OCI-LY3 (cell line): ENCODE results near the gene HTR2A.

Experiments
- H2AFZ ChIP-seq: fragments of 200-600, 300-600 bp; shearing (Covaris generic); 2 replicates; pipeline ENCODE4 v1.6.0; 2014; ENCODE audit warnings: antibody characterized with exemption, low read depth, low read length
- H3K27ac ChIP-seq: fragments of 200-600, 300-600 bp; sonication (generic); 2 replicates; pipeline ENCODE4 v1.5.1; 2014; ENCODE audit warnings: mild to moderate bottlenecking, low read length, moderate library complexity, mixed read lengths
- H3K27me3 ChIP-seq: fragments of 200-600, 300-600 bp; sonication (generic); 2 replicates; pipeline ENCODE4 v1.6.1; 2014; ENCODE audit warnings: low read depth, low read length, mixed read lengths
- H3K36me3 ChIP-seq: fragments of 200-600, 300-600 bp; sonication (generic); replicated peaks from 2 replicates; pipeline ENCODE3; 2014; ENCODE audit warnings: low read depth, low read length, mixed read lengths
- H3K4me1 ChIP-seq: fragments of 300-600, 200-600 bp; sonication (generic); 2 replicates; pipeline ENCODE4 v1.6.1; 2014; ENCODE audit warnings: low read length, mixed read lengths
- H3K4me2 ChIP-seq: fragments of 200-600, 300-600 bp; sonication (generic); 2 replicates; pipeline ENCODE4 v1.6.1; 2014; ENCODE audit warnings: low read length, mixed read lengths
- H3K4me3 ChIP-seq: fragments of 300-600, 200-600 bp; sonication (generic); 2 replicates; pipeline ENCODE4 v1.5.1; 2014; ENCODE audit warnings: antibody characterized with exemption, mild to moderate bottlenecking, low read length, moderate library complexity
- H3K79me2 ChIP-seq: fragments of 300-600, 200-600 bp; shearing (Covaris generic); 2 replicates; pipeline ENCODE4 v1.6.1; 2014; ENCODE audit warnings: mild to moderate bottlenecking, low read length, mixed read lengths
- H3K9ac ChIP-seq: fragments of 300-600, 200-600 bp; shearing (Covaris generic); 2 replicates; pipeline ENCODE4 v1.6.0; 2014; ENCODE audit warnings: mild to moderate bottlenecking, low read length, moderate library complexity
- H3K9me3 ChIP-seq: fragments of 200-600, 300-600 bp; shearing (Covaris generic); 2 replicates; pipeline ENCODE4 v1.6.1; 2014; ENCODE audit warnings: low read length, mixed read lengths; ENCODE audit not compliant: insufficient read depth
- H4K20me1 ChIP-seq: fragments of 200-600, 300-600 bp; sonication (generic); 2 replicates; pipeline ENCODE4 v1.6.1; 2016; ENCODE audit warnings: low read length, mixed read lengths; ENCODE audit not compliant: insufficient read depth
- EZH2phosphoT487 ChIP-seq: fragments of 200-600 bp; shearing (Covaris generic); IDR thresholded peaks from 2 replicates; pipeline ENCODE4 v1.6.1; 2018; ENCODE audit warnings: antibody characterized with exemption, mixed run types, low read depth
- TF ChIP-seq, protein P1 (sequence below): fragments of 200-600, 300-600 bp; sonication (generic); IDR thresholded peaks from 2 replicates; pipeline ENCODE4 v1.5.1; 2014; ENCODE audit warnings: antibody characterized with exemption, low read length, low read depth

HTR2A gene

DNA sequence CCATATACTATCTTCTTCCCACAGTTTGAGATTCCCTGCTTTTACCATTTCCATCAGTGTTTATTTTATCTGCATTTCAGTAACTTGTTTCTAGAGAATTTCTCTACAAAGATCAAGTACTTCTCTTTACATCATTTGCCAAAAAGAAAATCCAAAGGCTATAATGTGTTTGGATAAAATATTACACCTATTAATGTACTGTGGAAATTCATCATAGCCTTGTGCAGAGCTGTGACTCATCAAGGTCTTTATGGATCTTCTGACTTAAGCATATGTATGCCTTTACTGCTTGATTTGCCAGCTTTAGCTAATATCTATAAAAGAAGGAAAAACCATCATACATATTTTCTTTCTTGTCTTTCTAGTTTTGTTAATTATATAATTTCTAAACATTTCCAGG is 9.6 kb upstream of the HTR2A start:
- H3K4me2 ChIP-seq, result no peak overlapping the region
- no peaks in the 10 kb centered on the region for H4K20me1 ChIP-seq
- H3K36me3 ChIP-seq, result no peaks in the 10 kb centered on the region
- H3K27ac ChIP-seq, result no peak overlapping the region
- H2AFZ ChIP-seq, result no peak overlapping the region
- no peak for TF ChIP-seq EZH2phosphoT487
- TF ChIP-seq, protein P1, sequence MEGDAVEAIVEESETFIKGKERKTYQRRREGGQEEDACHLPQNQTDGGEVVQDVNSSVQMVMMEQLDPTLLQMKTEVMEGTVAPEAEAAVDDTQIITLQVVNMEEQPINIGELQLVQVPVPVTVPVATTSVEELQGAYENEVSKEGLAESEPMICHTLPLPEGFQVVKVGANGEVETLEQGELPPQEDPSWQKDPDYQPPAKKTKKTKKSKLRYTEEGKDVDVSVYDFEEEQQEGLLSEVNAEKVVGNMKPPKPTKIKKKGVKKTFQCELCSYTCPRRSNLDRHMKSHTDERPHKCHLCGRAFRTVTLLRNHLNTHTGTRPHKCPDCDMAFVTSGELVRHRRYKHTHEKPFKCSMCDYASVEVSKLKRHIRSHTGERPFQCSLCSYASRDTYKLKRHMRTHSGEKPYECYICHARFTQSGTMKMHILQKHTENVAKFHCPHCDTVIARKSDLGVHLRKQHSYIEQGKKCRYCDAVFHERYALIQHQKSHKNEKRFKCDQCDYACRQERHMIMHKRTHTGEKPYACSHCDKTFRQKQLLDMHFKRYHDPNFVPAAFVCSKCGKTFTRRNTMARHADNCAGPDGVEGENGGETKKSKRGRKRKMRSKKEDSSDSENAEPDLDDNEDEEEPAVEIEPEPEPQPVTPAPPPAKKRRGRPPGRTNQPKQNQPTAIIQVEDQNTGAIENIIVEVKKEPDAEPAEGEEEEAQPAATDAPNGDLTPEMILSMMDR, result no peak
- no peak overlapping the region for H3K9ac ChIP-seq
- no peaks in the 10 kb centered on the region for H3K9me3 ChIP-seq
- H3K4me3 ChIP-seq, result no peak overlapping the region
- H3K27me3 ChIP-seq, result peaks cover 19% of the 10 kb centered on the region; the same call in 1 of the 2 replicates
- H3K79me2 ChIP-seq, result no peaks in the 10 kb centered on the region
- peaks cover 13% of the 10 kb centered on the region for H3K4me1 ChIP-seq

DNA sequence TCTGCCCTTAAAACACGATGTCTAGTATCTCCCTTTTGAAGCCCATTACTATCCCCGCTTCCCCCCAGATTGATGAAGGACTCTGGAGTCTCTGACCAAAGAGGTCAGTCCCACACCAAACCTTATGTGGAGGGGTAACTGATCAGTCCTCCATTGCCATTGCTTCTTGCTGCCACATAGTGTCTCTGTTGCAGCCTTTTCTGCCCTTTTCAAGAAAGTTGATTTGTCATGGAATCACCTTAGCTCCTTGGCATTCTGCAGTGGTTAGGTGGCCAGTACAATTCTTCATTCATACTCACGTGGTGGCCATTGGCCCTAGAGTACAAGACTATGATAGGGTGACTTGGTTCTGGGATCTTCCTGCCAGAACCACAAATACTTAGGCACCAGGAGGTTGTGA is 8.4 kb upstream of the HTR2A start:
- Histone ChIP-seq H3K4me2 (no peak overlapping the region), H3K27ac (no peak overlapping the region), H4K20me1 (no peaks in the 10 kb centered on the region)

GRCh38 chr13:46903748-46904147 is 6.9 kb upstream of the HTR2A start:
- no peaks in the 10 kb centered on the region for H3K79me2 ChIP-seq
- no peak overlapping the region for H3K9ac ChIP-seq
- peaks cover 10% of the 10 kb centered on the region; the same call in 1 of the 2 replicates for H3K27me3 ChIP-seq
- H3K36me3 ChIP-seq, result no peaks in the 10 kb centered on the region
- no peaks in the 10 kb centered on the region for H3K9me3 ChIP-seq
- H3K27ac ChIP-seq, result no peak overlapping the region
- no peak overlapping the region for H3K4me2 ChIP-seq
- H4K20me1 ChIP-seq, result no peaks in the 10 kb centered on the region
- TF ChIP-seq EZH2phosphoT487, result no peak
- TF ChIP-seq, protein P1, result no peak
- H3K4me1 ChIP-seq, result peaks cover 13% of the 10 kb centered on the region
- no peak overlapping the region for H2AFZ ChIP-seq
- no peak overlapping the region for H3K4me3 ChIP-seq

More for the DNA sequence above, 8.4 kb upstream of the HTR2A start:
- peaks cover 11% of the 10 kb centered on the region; the same call in 1 of the 2 replicates for H3K27me3 ChIP-seq
- no peaks in the 10 kb centered on the region for H3K36me3 ChIP-seq
- H3K9me3 ChIP-seq, result no peaks in the 10 kb centered on the region
- H3K79me2 ChIP-seq, result no peaks in the 10 kb centered on the region
- peaks cover 13% of the 10 kb centered on the region for H3K4me1 ChIP-seq
- no peak overlapping the region for H3K9ac ChIP-seq
- H3K4me3 ChIP-seq, result no peak overlapping the region
- no peak overlapping the region for H2AFZ ChIP-seq
- TF ChIP-seq, protein P1, result peak; percentile 73
- no peak for TF ChIP-seq EZH2phosphoT487

GRCh38 chr13:46901721-46902120 is 4.9 kb upstream of the HTR2A start:
- Histone ChIP-seq H2AFZ (no peak overlapping the region), H3K27ac (no peak overlapping the region), H3K36me3 (no peaks in the 10 kb centered on the region), H3K4me3 (no peak overlapping the region), H3K4me1 (peaks cover 17% of the 10 kb centered on the region), H3K4me2 (no peak overlapping the region), H3K9ac (no peak overlapping the region), H3K79me2 (no peaks in the 10 kb centered on the region), H3K27me3 (peaks cover 9% of the 10 kb centered on the region; the same call in 1 of the 2 replicates), H4K20me1 (no peaks in the 10 kb centered on the region), H3K9me3 (no peaks in the 10 kb centered on the region)
- TF ChIP-seq, protein P1, result no peak
- no peak for TF ChIP-seq EZH2phosphoT487
